CD4-positive, alpha-beta T cell (primary cell): Measurements from ENCODE around the gene ZNF816. TPM values are rescaled to one million over a fixed set of nuclear protein-coding genes. Genes with fewer than 3 reads are reported as not detected.
A peak's percentile ranks its signal among the peaks of the same experiment; 100 is the strongest.
"Not testable (repeated sequence)": the region's sequence is repeated elsewhere in the genome, so short reads cannot be mapped to it uniquely, and the experiment has no call there.

Experiments
- ATAC-seq: fragments of 200-7000 bp; cut with Tn5 transposase; one replicate; pipeline ENCODE4 v1.10.0; 2022; ENCODE audit warnings: mild to moderate bottlenecking; ENCODE audit not compliant: poor library complexity
- CTCF ChIA-PET: fragments of 350-600 bp; sonication (Branson Sonifier 250); formaldehyde crosslinking; loops from one replicate; lab custom pipeline; 2021; ENCODE audit warnings: antibody characterized with exemption, inconsistent platforms; lab: Charles Lee
- POLR2A ChIA-PET: fragments of 350-600 bp; sonication (Branson Sonifier 250); formaldehyde crosslinking; loops from one replicate; lab custom pipeline; 2021; ENCODE audit warnings: antibody characterized with exemption, inconsistent platforms; lab: Charles Lee
- DNase-seq, 14 experiments: peaks; one replicate each; pipeline ENCODE4 v3.0.0-alpha.2; 2013 to 2020; ENCODE audit warnings: mixed read lengths in 2 of 14
- H3K27ac ChIP-seq, 2 donors: one replicate each; pipeline versions ENCODE4 v1.5.1 to v1.7.0; 2013; ENCODE audit warnings: low read length in 2 of 2, low read depth in 1 of 2, mild to moderate bottlenecking in 1 of 2
- H3K27me3 ChIP-seq, 2 experiments: 1 replicate in 1 of 2; 2 replicates in 1 of 2; pipeline versions ENCODE4 v1.6.1 to v1.7.0; 2013; ENCODE audit warnings: low read length in 2 of 2, control low read depth in 1 of 2, mild to moderate bottlenecking in 1 of 2, moderate library complexity in 1 of 2; ENCODE audit not compliant: insufficient read depth in 2 of 2, control insufficient read depth in 1 of 2
- H3K36me3 ChIP-seq: one replicate; pipeline ENCODE4 v1.6.1; 2013; ENCODE audit warnings: low read length, control low read depth; ENCODE audit not compliant: insufficient read depth
- H3K4me1 ChIP-seq: one replicate; pipeline ENCODE4 v1.6.1; 2013; ENCODE audit warnings: low read length, control low read depth; ENCODE audit not compliant: insufficient read depth
- H3K4me3 ChIP-seq: one replicate; pipeline ENCODE4 v1.5.1; 2013; ENCODE audit warnings: mild to moderate bottlenecking, low read length, moderate library complexity
- H3K9me3 ChIP-seq, 2 experiments: 1 replicate in 1 of 2; 2 replicates in 1 of 2; pipeline versions ENCODE4 v1.6.1 to v1.7.0; 2013; ENCODE audit warnings: low read length in 2 of 2, mild to moderate bottlenecking in 2 of 2, control low read depth in 1 of 2, moderate library complexity in 1 of 2; ENCODE audit not compliant: control insufficient read depth in 1 of 2, insufficient read depth in 1 of 2
- H3K27ac Mint-ChIP-seq: one replicate; pipeline ENCODE4 v1.8.0; 2020; ENCODE audit warnings: mixed read lengths
- H3K27me3 Mint-ChIP-seq: one replicate; pipeline ENCODE4 v1.8.0; 2021; ENCODE audit warnings: mixed read lengths
- H3K36me3 Mint-ChIP-seq: one replicate; pipeline ENCODE4 v1.8.0; 2021; ENCODE audit warnings: low read depth, mixed read lengths
- H3K4me1 Mint-ChIP-seq: one replicate; pipeline ENCODE4 v1.8.0; 2021; ENCODE audit warnings: low read depth, mixed read lengths
- H3K4me3 Mint-ChIP-seq: one replicate; pipeline ENCODE4 v1.8.0; 2020; ENCODE audit warnings: mild to moderate bottlenecking, mixed read lengths
- H3K9me3 Mint-ChIP-seq: one replicate; pipeline ENCODE4 v1.8.0; 2020; ENCODE audit warnings: mixed read lengths
- intact Hi-C, 2 experiments: fragments of 100-400 bp; cut with DNase I in 1 of 2; cut with micrococcal nuclease in 1 of 2; formaldehyde crosslinking; loops; one replicate each; pipeline versions ENCODE4 v1.15.1 to v1.9.0; 2023 to 2025; cut with DNase I, micrococcal nuclease
- total RNA-seq, 174 experiments: library from RNA in 2 of 174; stranded (reverse) in 2 of 174; gene quantifications; one replicate each; pipeline ENCODE4 v1.2.3 and lab custom pipeline; 2021 to 2026
- TF ChIP-seq, protein P1 (sequence below): fragments of 200-600 bp; IDR thresholded peaks from one replicate; pipeline ENCODE4 v1.8.0; 2022; ENCODE audit warnings: antibody characterized with exemption, mild to moderate bottlenecking

The ZNF816 gene
- total RNA-seq, 2 experiments from 2014 or later = 3.6 to 5.5 TPM

DNA sequence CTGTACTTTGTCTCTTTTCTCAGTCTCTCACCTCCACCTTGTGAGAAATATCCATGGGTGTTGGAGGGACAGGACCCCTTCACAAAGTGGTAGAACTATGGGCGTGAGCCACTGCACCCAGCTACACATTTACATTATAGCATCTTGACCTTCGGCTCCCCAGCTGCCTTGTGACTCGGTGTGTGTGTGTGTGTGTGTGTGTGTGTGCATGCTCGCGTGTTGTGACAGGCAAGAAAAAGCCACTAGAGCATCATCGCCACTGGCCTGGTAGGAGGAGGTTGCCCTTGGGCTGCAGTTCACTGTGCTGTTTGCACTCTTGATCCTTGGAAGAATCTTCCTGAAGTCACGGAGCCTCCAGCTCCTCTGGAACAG is 25.7 kb downstream of the ZNF816 start:
- H3K9me3 ChIP-seq = peaks cover 21 to 78% of the 10 kb centered on the region in 2 experiments
- no peak for DNase-seq
- no peak overlapping the region for H3K27ac ChIP-seq
- H3K36me3 ChIP-seq = peaks cover 10% of the 10 kb centered on the region
- TF ChIP-seq, protein P1, sequence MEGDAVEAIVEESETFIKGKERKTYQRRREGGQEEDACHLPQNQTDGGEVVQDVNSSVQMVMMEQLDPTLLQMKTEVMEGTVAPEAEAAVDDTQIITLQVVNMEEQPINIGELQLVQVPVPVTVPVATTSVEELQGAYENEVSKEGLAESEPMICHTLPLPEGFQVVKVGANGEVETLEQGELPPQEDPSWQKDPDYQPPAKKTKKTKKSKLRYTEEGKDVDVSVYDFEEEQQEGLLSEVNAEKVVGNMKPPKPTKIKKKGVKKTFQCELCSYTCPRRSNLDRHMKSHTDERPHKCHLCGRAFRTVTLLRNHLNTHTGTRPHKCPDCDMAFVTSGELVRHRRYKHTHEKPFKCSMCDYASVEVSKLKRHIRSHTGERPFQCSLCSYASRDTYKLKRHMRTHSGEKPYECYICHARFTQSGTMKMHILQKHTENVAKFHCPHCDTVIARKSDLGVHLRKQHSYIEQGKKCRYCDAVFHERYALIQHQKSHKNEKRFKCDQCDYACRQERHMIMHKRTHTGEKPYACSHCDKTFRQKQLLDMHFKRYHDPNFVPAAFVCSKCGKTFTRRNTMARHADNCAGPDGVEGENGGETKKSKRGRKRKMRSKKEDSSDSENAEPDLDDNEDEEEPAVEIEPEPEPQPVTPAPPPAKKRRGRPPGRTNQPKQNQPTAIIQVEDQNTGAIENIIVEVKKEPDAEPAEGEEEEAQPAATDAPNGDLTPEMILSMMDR = no peak
- ChIA-PET CTCF (no interaction called here), POLR2A (no interaction called here)
- H3K27me3 ChIP-seq = no peaks in the 10 kb centered on the region
- no peak for ATAC-seq
- Mint-ChIP-seq H3K4me1 (peaks cover 23% of the 10 kb centered on the region), H3K4me3 (no peak overlapping the region), H3K9me3 (peaks cover 11% of the 10 kb centered on the region), H3K27ac (no peak overlapping the region), H3K27me3 (no peaks in the 10 kb centered on the region), H3K36me3 (peaks cover 65% of the 10 kb centered on the region)
- H3K4me1 ChIP-seq = peaks cover 12% of the 10 kb centered on the region
- H3K4me3 ChIP-seq = no peak overlapping the region
- intact Hi-C loops = no loop called here

DNA sequence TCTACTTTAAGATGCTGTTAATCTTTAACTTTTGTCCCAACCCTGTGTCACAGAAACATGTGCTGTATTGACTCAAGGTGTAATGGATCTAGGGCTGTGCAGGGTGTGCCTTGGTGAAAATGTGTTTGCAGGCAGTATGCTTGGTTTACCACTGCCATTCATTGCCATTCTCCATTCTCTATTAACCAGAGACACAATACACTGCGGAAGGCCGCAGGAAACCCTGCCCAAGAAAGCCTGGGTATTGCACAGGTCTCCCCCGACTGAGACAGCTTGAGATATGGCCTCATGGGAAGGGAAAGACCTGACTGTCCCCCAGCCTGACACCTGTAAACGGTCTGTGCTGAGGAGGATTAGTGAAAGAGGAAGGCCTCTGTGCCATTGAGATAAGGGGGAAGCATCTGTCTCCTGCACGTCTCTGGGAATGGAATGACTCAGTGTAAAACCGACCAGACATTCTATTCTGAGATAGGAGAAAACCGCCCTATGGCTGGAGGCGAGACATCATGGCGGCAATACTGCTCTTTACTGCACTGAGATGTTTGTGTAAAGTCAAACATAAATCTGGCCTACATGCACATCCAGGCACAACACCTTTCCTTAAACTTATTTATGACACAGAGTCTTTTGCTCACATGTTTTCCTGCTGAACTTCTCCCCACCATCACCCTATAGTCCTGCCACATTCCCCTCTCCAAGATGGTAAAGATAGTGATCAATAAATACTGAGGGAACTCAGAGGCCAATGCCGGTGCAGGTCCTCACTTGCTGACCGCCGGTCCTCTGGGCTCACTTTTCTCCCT is 26.3 kb downstream of the ZNF816 start:
- ATAC-seq (no peak), DNase-seq (peak in 1 of 14 experiments; percentile 17)
- H3K4me1 Mint-ChIP-seq = peaks cover 18% of the 10 kb centered on the region
- Histone ChIP-seq H3K27ac (no peak overlapping the region), H3K27me3 (no peaks in the 10 kb centered on the region), H3K36me3 (peaks cover 10% of the 10 kb centered on the region), H3K4me1 (peaks cover 9% of the 10 kb centered on the region), H3K9me3 (peaks cover 21 to 84% of the 10 kb centered on the region in 2 experiments), H3K4me3 (no peak overlapping the region)
- TF ChIP-seq, protein P1 = no peak
- no peak overlapping the region for H3K4me3 Mint-ChIP-seq
- intact Hi-C loops = no loop called here
- CTCF ChIA-PET = no interaction called here
- H3K36me3 Mint-ChIP-seq = peaks cover 65% of the 10 kb centered on the region
- no peak overlapping the region for H3K27ac Mint-ChIP-seq
- no peaks in the 10 kb centered on the region for H3K27me3 Mint-ChIP-seq
- POLR2A ChIA-PET = no interaction called here
- H3K9me3 Mint-ChIP-seq = peaks cover 11% of the 10 kb centered on the region

DNA sequence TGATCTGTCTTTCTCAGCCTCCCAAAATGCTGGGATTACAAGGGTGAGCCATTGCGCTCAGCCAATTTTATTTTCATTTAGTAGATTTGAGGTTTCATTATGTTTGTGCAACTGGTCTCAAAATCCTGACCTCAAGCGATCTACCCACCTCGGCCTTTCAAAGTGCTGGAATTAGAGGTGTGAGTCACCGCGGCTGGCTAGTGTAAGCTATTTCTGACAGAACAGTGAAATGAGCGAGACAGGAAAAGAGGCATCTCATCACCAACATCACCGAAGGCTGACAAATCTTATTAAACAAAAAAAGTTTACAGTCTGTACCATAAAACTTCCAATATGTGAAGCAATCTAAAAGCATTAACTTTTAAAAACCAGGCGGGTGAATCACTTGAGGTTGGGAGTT is 27.2 kb downstream of the ZNF816 start:
- Histone ChIP-seq H3K36me3 (peaks cover 10% of the 10 kb centered on the region), H3K4me3 (no peak overlapping the region), H3K9me3 (peaks cover 21 to 88% of the 10 kb centered on the region in 2 experiments), H3K27me3 (no peaks in the 10 kb centered on the region), H3K4me1 (peaks cover 9% of the 10 kb centered on the region), H3K27ac (no peak overlapping the region)
- DNase-seq (no peak), ATAC-seq (no peak)
- intact Hi-C loops = no loop called here
- Mint-ChIP-seq H3K27me3 (no peaks in the 10 kb centered on the region), H3K36me3 (peaks cover 61% of the 10 kb centered on the region), H3K27ac (no peak overlapping the region), H3K4me1 (peaks cover 9% of the 10 kb centered on the region), H3K4me3 (no peak overlapping the region), H3K9me3 (peaks cover 11% of the 10 kb centered on the region)
- TF ChIP-seq, protein P1 = no peak
- POLR2A ChIA-PET = no interaction called here
- CTCF ChIA-PET = no interaction called here

DNA sequence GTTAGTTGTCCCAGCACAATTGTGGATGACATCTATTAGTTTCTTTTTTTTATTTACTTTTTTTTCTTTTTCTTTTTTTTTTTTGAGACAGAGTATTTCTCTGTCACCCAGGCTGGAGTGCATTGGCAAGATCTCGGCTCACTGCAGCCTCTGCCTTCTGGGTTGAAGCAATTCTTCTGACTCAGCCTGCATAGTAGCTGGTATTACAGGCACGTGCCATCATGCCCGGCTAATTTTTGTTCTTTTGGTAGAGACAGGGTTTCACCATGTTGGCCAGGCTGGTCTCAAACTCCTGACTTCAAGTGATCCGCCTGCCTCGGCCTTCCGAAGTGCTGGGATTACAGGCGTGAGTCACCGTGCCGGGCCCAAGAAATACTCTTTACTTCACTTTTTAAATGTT is 38.0 kb downstream of the ZNF816 start:
- CTCF ChIA-PET, ATAC-seq, H3K4me3 ChIP-seq, H3K9me3 Mint-ChIP-seq, DNase-seq, H3K27ac ChIP-seq, H3K4me3 Mint-ChIP-seq, POLR2A ChIA-PET, H3K27ac Mint-ChIP-seq, H3K27me3 Mint-ChIP-seq, H3K27me3 ChIP-seq: not testable (repeated sequence)
- Mint-ChIP-seq H3K4me1 (peaks cover 34% of the 10 kb centered on the region), H3K36me3 (peaks cover 40% of the 10 kb centered on the region)
- intact Hi-C loops = loop anchor here in 1 of 2 experiments (5.0 to 10.0 kb wide), 2 partner anchors 190 to 397 kb away; partner anchors contain the start of genes ZNF611 and ZNF808
- Histone ChIP-seq H3K36me3 (peaks cover 13% of the 10 kb centered on the region), H3K9me3 (peaks cover 0 to 44% of the 10 kb centered on the region in 2 experiments), H3K4me1 (peaks cover 22% of the 10 kb centered on the region)
